HEK293T (cell line): ENCODE data around the gene DVL1.

ENCODE experiments used
- FOXA1 ChIP-seq: fragments of 450-650 bp; IDR thresholded peaks from 2 replicates; pipeline ENCODE4 v1.6.1; 2016; ENCODE audit warnings: mild to moderate bottlenecking
- FOXK2 ChIP-seq: fragments of 450-650 bp; IDR thresholded peaks from 2 replicates; pipeline ENCODE4 v1.6.1; 2016; ENCODE audit warnings: mild to moderate bottlenecking
- HDGF ChIP-seq: fragments of 450-650 bp; IDR thresholded peaks from 2 replicates; pipeline ENCODE4 v1.6.1; 2017; ENCODE audit warnings: antibody characterized with exemption, borderline replicate concordance
- NFRKB ChIP-seq: fragments of 450-650 bp; IDR thresholded peaks from 2 replicates; pipeline ENCODE4 v1.6.1; 2016; ENCODE audit warnings: mild to moderate bottlenecking, moderate library complexity
- TARDBP ChIP-seq: fragments of 450-650 bp; IDR thresholded peaks from 2 replicates; pipeline ENCODE4 v1.6.1; 2016
- ZNF384 ChIP-seq: fragments of 450-650 bp; IDR thresholded peaks from 2 replicates; pipeline ENCODE4 v1.6.1; 2016

DNA sequence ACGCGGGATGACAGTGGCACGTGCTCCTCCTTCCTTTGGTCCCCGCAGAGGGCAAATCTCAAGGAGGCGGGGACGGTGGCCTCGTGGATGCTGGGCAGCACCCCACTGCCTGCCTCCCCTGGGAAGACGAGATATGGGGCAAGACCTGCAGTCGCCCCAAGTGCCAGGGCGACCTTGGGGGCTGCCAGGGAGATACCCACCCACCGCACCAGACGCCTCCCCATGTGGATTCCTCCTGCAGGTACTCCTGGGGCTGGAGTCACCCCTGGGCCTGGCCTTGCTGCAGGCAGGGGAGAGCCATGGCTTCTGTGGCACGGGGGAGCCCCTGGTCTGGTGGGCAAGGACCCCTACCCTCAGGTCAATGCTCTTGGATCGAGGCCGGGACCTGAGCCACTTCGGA lies 31.6 kb upstream of the DVL1 start:
- TF ChIP-seq NFRKB (no peak), HDGF (no peak), TARDBP (no peak), ZNF384 (no peak), FOXK2 (no peak), FOXA1 (no peak)
